T47D (cell line): ENCODE data around the gene ENDOV.

Experiments
- DNase-seq, 2 experiments: peaks; one replicate each; pipeline versions ENCODE4 v3.0.0 to v3.0.0-alpha.2; 2011 to 2012; ENCODE audit warnings: low read depth in 1 of 2, low spot score in 1 of 2
- JUND ChIP-seq: IDR thresholded peaks from 2 replicates; pipeline ENCODE4 v1.6.1; 2012; ENCODE audit warnings: low read depth
- in situ Hi-C: cut with HindIII; loops from 2 replicates; pipeline ENCODE4 v1.10.0; 2016; ENCODE audit warnings: low sequenced_read_pairs, low pct_unique_long_range_greater_than_20kb

The ENDOV gene

GRCh38 chr17:80414803-80415625, at the start of gene ENDOV:
TSS of gene ENDOV (plus strand) at chr17:80415167. CDS start at chr17:80415195, 28 bp downstream.
- TF ChIP-seq JUND, result no peak
- peak; percentile 96 to 99 for DNase-seq
- in situ Hi-C loops, result no loop called here

GRCh38 chr17:80365983-80366382, 49.0 kb upstream of the ENDOV start:
- no peak for DNase-seq
- in situ Hi-C loops, result no loop called here
- no peak for TF ChIP-seq JUND

GRCh38 chr17:80367503-80367902, 47.5 kb upstream of the ENDOV start:
- no peak for TF ChIP-seq JUND
- no peak for DNase-seq
- in situ Hi-C loops, result no loop called here

- in situ Hi-C loops, result no loop called here
- TF ChIP-seq JUND, result no peak
- no peak for DNase-seq
Observed at GRCh38 chr17:80371196-80371595, 43.8 kb upstream of the ENDOV start.

GRCh38 chr17:80372456-80372855, 42.5 kb upstream of the ENDOV start:
- TF ChIP-seq JUND, result no peak
- in situ Hi-C loops, result no loop called here
- no peak for DNase-seq

GRCh38 chr17:80372922-80373570, 41.9 kb upstream of the ENDOV start:
- in situ Hi-C loops, result no loop called here
- no peak for TF ChIP-seq JUND
- no peak for DNase-seq

- TF ChIP-seq JUND, result no peak
- no peak for DNase-seq
- in situ Hi-C loops, result no loop called here
Observed at GRCh38 chr17:80374039-80374731, 40.8 kb upstream of the ENDOV start.

- no peak for DNase-seq
- no peak for TF ChIP-seq JUND
- in situ Hi-C loops, result no loop called here
Observed at GRCh38 chr17:80374732-80375585, 40.0 kb upstream of the ENDOV start.

- no peak for TF ChIP-seq JUND
- in situ Hi-C loops, result no loop called here
- DNase-seq, result no peak
Observed at GRCh38 chr17:80376531-80376930, 38.4 kb upstream of the ENDOV start.

GRCh38 chr17:80377798-80378197, 37.2 kb upstream of the ENDOV start:
- TF ChIP-seq JUND, result no peak

GRCh38 chr17:80379348-80379747, 35.6 kb upstream of the ENDOV start:
- in situ Hi-C loops, result no loop called here
- no peak for DNase-seq
- TF ChIP-seq JUND, result no peak

More at GRCh38 chr17:80377798-80378197, 37.2 kb upstream of the ENDOV start:
- DNase-seq, result no peak
- in situ Hi-C loops, result no loop called here

GRCh38 chr17:80380068-80380467, 34.9 kb upstream of the ENDOV start:
- in situ Hi-C loops, result no loop called here
- TF ChIP-seq JUND, result no peak
- DNase-seq, result no peak

- no peak for DNase-seq
- no peak for TF ChIP-seq JUND
- in situ Hi-C loops, result no loop called here
Observed at GRCh38 chr17:80380555-80381002, 34.4 kb upstream of the ENDOV start.
